SK-N-SH (cell line): ENCODE measurements around the gene CDK13. TPM values are rescaled to one million over a fixed set of nuclear protein-coding genes. Genes with fewer than 3 reads are reported as not detected.
A peak's percentile ranks its signal among the peaks of the same experiment; 100 is the strongest.

Experiments used
- CTCF ChIA-PET: fragments of 300-600, 350-600 bp; formaldehyde crosslinking; extraction: SDS; loops from one replicate; lab custom pipeline; 2021; lab: Yijun Ruan, JAX
- POLR2A ChIA-PET: fragments of 350-600 bp; sonication (Branson Sonifier 250); formaldehyde crosslinking; extraction: SDS; loops from one replicate; lab custom pipeline; 2020; ENCODE audit warnings: antibody characterized with exemption, inconsistent platforms; lab: Yijun Ruan, JAX
- DNase-seq: peaks from one replicate; pipeline ENCODE4 v3.0.0; 2012
- H2AFZ ChIP-seq: fragments of 200-600 bp; sonication (generic); 2 replicates; pipeline ENCODE4 v1.8.1; 2016; ENCODE audit warnings: antibody characterized with exemption, mild to moderate bottlenecking, low read depth
- H3F3A ChIP-seq: fragments of 200-600 bp; sonication (generic); replicated peaks from 2 replicates; pipeline ENCODE3; 2016; ENCODE audit warnings: antibody characterized with exemption, mild to moderate bottlenecking; ENCODE audit not compliant: insufficient read depth
- H3K27ac ChIP-seq, 2 experiments: fragments of 200-500 bp in 1 of 2; fragments of 200-600 bp in 1 of 2; sonication (Bioruptor generic) in 1 of 2; sonication (generic), shearing (Covaris generic) in 1 of 2; 2 replicates each; pipeline versions ENCODE4 v1.5.1 to v1.6.1; 2014 to 2016; ENCODE audit warnings: low read depth in 2 of 2, inconsistent platforms in 1 of 2, low read length in 1 of 2, mild to moderate bottlenecking in 1 of 2, mixed read lengths in 1 of 2
- H3K27me3 ChIP-seq: fragments of 200-600 bp; sonication (generic), shearing (Covaris generic); 2 replicates; pipeline ENCODE4 v1.6.1; 2016; ENCODE audit warnings: mixed run types; ENCODE audit not compliant: insufficient read depth
- H3K36me3 ChIP-seq, 2 experiments: fragments of 200-500 bp in 1 of 2; fragments of 200-600 bp in 1 of 2; sonication (Bioruptor generic) in 1 of 2; sonication (generic) in 1 of 2; replicated peaks in 1 of 2; 2 replicates each; pipeline versions ENCODE3 to v1.5.1; 2014 to 2016; ENCODE audit warnings: low read length in 1 of 2, mild to moderate bottlenecking in 1 of 2; ENCODE audit not compliant: insufficient read depth in 2 of 2, control insufficient read depth in 1 of 2
- H3K4me1 ChIP-seq, 2 experiments: fragments of 200-500 bp in 1 of 2; fragments of 200-600 bp in 1 of 2; sonication (Bioruptor generic) in 1 of 2; sonication (generic), shearing (Covaris generic) in 1 of 2; 2 replicates each; pipeline versions ENCODE4 v1.5.1 to v1.6.1; 2014 to 2016; ENCODE audit warnings: low read depth in 1 of 2, low read length in 1 of 2, mixed run types in 1 of 2; ENCODE audit not compliant: insufficient read depth in 2 of 2, control insufficient read depth in 1 of 2
- H3K4me2 ChIP-seq: fragments of 200-600 bp; sonication (generic), shearing (Covaris generic); 2 replicates; pipeline ENCODE4 v1.6.1; 2017; ENCODE audit warnings: mixed run types
- H3K4me3 ChIP-seq, 2 experiments: fragments of 200-500 bp in 1 of 2; fragments of 200-600 bp in 1 of 2; sonication (Bioruptor generic) in 1 of 2; sonication (generic), shearing (Covaris generic) in 1 of 2; 2 replicates each; pipeline versions ENCODE4 v1.5.1 to v1.8.1; 2014 to 2016; ENCODE audit warnings: low read depth in 2 of 2, inconsistent platforms in 1 of 2, low read length in 1 of 2, mild to moderate bottlenecking in 1 of 2, mixed read lengths in 1 of 2, moderate library complexity in 1 of 2
- H3K79me2 ChIP-seq: fragments of 200-600 bp; sonication (generic); 2 replicates; pipeline ENCODE4 v1.8.1; 2017; ENCODE audit warnings: mild to moderate bottlenecking; ENCODE audit not compliant: insufficient read depth
- H3K9ac ChIP-seq: fragments of 200-600 bp; sonication (generic); 2 replicates; pipeline ENCODE4 v1.6.1; 2017; ENCODE audit warnings: mixed run types
- H3K9me2 ChIP-seq: fragments of 200-600 bp; sonication (generic); 2 replicates; pipeline ENCODE4 v1.6.1; 2017; ENCODE audit warnings: mixed run types
- H3K9me3 ChIP-seq: fragments of 200-600 bp; sonication (generic); 2 replicates; pipeline ENCODE4 v1.6.1; 2017; ENCODE audit warnings: mixed run types, mild to moderate bottlenecking, moderate library complexity
- H4K20me1 ChIP-seq: fragments of 200-600 bp; sonication (generic); 2 replicates; pipeline ENCODE4 v1.6.1; 2017; ENCODE audit warnings: mild to moderate bottlenecking, mixed run types; ENCODE audit not compliant: insufficient read depth
- CTCF ChIP-seq: fragments of 200-600 bp; sonication (generic); IDR thresholded peaks from 2 replicates; pipeline ENCODE4 v1.6.1; 2017; ENCODE audit warnings: antibody characterized with exemption, mild to moderate bottlenecking, moderate library complexity
- EP300 ChIP-seq, 2 experiments: IDR thresholded peaks; 2 replicates each; pipeline versions ENCODE4 v1.4.0 to v1.6.1; 2012; ENCODE audit warnings: borderline replicate concordance in 1 of 2, low read depth in 1 of 2, low read length in 1 of 2
- FOXJ3 ChIP-seq: sonication (generic); formaldehyde crosslinking; IDR thresholded peaks from 2 replicates; pipeline ENCODE4 v1.5.1; 2020; ENCODE audit warnings: mild to moderate bottlenecking, missing genetic modification reagents
- FOXM1 ChIP-seq: IDR thresholded peaks from 2 replicates; pipeline ENCODE4 v1.4.0; 2012; ENCODE audit warnings: low read depth, mild to moderate bottlenecking
- IRF3 ChIP-seq: fragments of 150-350 bp; IDR thresholded peaks from 2 replicates; pipeline ENCODE4 v1.6.1; 2016; ENCODE audit warnings: mild to moderate bottlenecking, low read depth, low read length
- MAX ChIP-seq: IDR thresholded peaks from 2 replicates; pipeline ENCODE4 v1.4.0; 2012; ENCODE audit warnings: low read depth
- NFIC ChIP-seq: IDR thresholded peaks from 2 replicates; pipeline ENCODE4 v1.4.0; 2012; ENCODE audit warnings: borderline replicate concordance
- PBX3 ChIP-seq: IDR thresholded peaks from 2 replicates; pipeline ENCODE4; 2012
- RCOR1 ChIP-seq: fragments of 150-350 bp; IDR thresholded peaks from 2 replicates; pipeline ENCODE4 v1.6.1; 2017; ENCODE audit warnings: antibody characterized with exemption, low read length
- RFX5 ChIP-seq: IDR thresholded peaks from 2 replicates; pipeline ENCODE4 v1.6.1; 2012; ENCODE audit warnings: mild to moderate bottlenecking, improper control_type of control experiment, low read length
- SMC3 ChIP-seq: IDR thresholded peaks from 2 replicates; pipeline ENCODE4 v1.6.1; 2012; ENCODE audit warnings: low read depth, low read length, improper control_type of control experiment
- TAF1 ChIP-seq: IDR thresholded peaks from 2 replicates; pipeline ENCODE4 v1.6.1; 2012; ENCODE audit warnings: low read depth, mild to moderate bottlenecking, low read length, moderate library complexity, borderline replicate concordance
- TCF12 ChIP-seq: IDR thresholded peaks from 2 replicates; pipeline ENCODE4 v1.4.0; 2012
- USF1 ChIP-seq: IDR thresholded peaks from 2 replicates; pipeline ENCODE4 v1.4.0; 2012; ENCODE audit warnings: low read depth, borderline replicate concordance
- USF2 ChIP-seq: fragments of 150-350 bp; IDR thresholded peaks from 2 replicates; pipeline ENCODE4 v1.6.1; 2017; ENCODE audit warnings: antibody characterized with exemption, low read length, low read depth, borderline replicate concordance
- ZBTB33 ChIP-seq: IDR thresholded peaks from 2 replicates; pipeline ENCODE4 v1.4.0; 2012; ENCODE audit warnings: low read depth, borderline replicate concordance
- WGBS: methylation state at CpG from one replicate; pipeline ENCODE4 v1.1.6; 2017; ENCODE audit warnings: low lambda C conversion rate; 5-methylcytosine and 5-hydroxymethylcytosine counted together
- polyA plus RNA-seq, 3 experiments: library from polyadenylated mRNA; depleted of rRNA; stranded (reverse); fragments of >200 nt; gene quantifications; 2 replicates each; pipeline ENCODE4 v1.2.3, GENCODE V29; 2012

Gene CDK13
- polyA plus RNA-seq, 1 of the 3 experiments (the other 2 are of a cell fraction), result 23.1 TPM

- Histone ChIP-seq H3K36me3 (peaks cover 13 to 24% of the 10 kb centered on the region in 2 experiments), H3K79me2 (peaks cover 83% of the 10 kb centered on the region), H3K4me1 (peaks cover 0 to 24% of the 10 kb centered on the region in 2 experiments; a peak in 3 of 4 replicates), H2AFZ (no peak overlapping the region), H3F3A (peaks cover 17% of the 10 kb centered on the region), H3K9me2 (no peaks in the 10 kb centered on the region), H3K27me3 (no peaks in the 10 kb centered on the region), H3K9me3 (no peaks in the 10 kb centered on the region), H4K20me1 (peaks cover 67% of the 10 kb centered on the region), H3K4me2 (peak overlapping the region; percentile 78), H3K27ac (peak overlapping the region in 1 of 2 experiments; percentile 97; a peak in 2 of 4 replicates), H3K9ac (peak overlapping the region; percentile 92), H3K4me3 (peak overlapping the region; percentile 74 to 96)
- 16% methylated on average over 3 of the region's 3 CpGs for WGBS
- TF ChIP-seq ZBTB33 (no peak), SMC3 (no peak), MAX (no peak), USF1 (no peak), NFIC (no peak), RCOR1 (no peak), TCF12 (no peak), USF2 (no peak), FOXM1 (no peak), CTCF (no peak), EP300 (IDR thresholded peaks at IDR 0.05; ENCODE audit: borderline replicate concordance in 1 of 2, low read depth in 1 of 2, low read length in 1 of 2) (no peak), IRF3 (no peak), PBX3 (no peak), RFX5 (no peak), TAF1 (no peak), FOXJ3 (no peak)
- no peak for DNase-seq
- POLR2A ChIA-PET, result no interaction called here
- CTCF ChIA-PET, result interaction anchor here (1.0 to 9.3 kb wide), 11 partner anchors 16 to 372 kb away, joined by 3 to 100 read pairs (median 4); partner anchors contain the start of genes MPLKIP and SUGCT
Measured at GRCh38 chr7:39952803-39953202, 2.7 kb downstream of the CDK13 start.
